Neural cell (in vitro differentiated cells): ENCODE measurements around the gene ZNF574.

Source experiments
- CTCF ChIP-seq: fragments of 450-650 bp; IDR thresholded peaks from 2 replicates; pipeline ENCODE4 v1.5.1; 2014; ENCODE audit warnings: antibody characterized with exemption, mild to moderate bottlenecking, moderate library complexity; ENCODE audit not compliant: poor library complexity, severe bottlenecking
- EP300 ChIP-seq: fragments of 450-650 bp; conservative IDR thresholded peaks from 2 replicates; pipeline ENCODE4 v1.6.1; 2014; ENCODE audit warnings: antibody characterized with exemption, mild to moderate bottlenecking, moderate library complexity; ENCODE audit not compliant: poor library complexity, severe bottlenecking
- EZH2 ChIP-seq: fragments of 200-600, 300-800 bp; shearing (Covaris generic), sonication (generic); IDR thresholded peaks from 2 replicates; pipeline ENCODE4 v1.6.1; 2014; ENCODE audit warnings: antibody characterized with exemption, low read length, borderline replicate concordance, mild to moderate bottlenecking; ENCODE audit not compliant: insufficient read depth, poor library complexity, severe bottlenecking
- MXI1 ChIP-seq: fragments of 450-650 bp; conservative IDR thresholded peaks from 2 replicates; pipeline ENCODE4 v1.6.1; 2014; ENCODE audit warnings: antibody characterized with exemption, mild to moderate bottlenecking; ENCODE audit not compliant: poor library complexity, severe bottlenecking
- POLR2AphosphoS5 ChIP-seq: IDR thresholded peaks from 2 replicates; pipeline ENCODE4 v1.6.1; 2012
- REST ChIP-seq: IDR thresholded peaks from 2 replicates; pipeline ENCODE4 v1.6.1; 2012; ENCODE audit warnings: borderline replicate concordance
- SMC3 ChIP-seq: fragments of 450-650 bp; conservative IDR thresholded peaks from 2 replicates; pipeline ENCODE4 v1.6.1; 2014; ENCODE audit warnings: antibody characterized with exemption, mild to moderate bottlenecking, moderate library complexity; ENCODE audit not compliant: poor library complexity
- TAF1 ChIP-seq: IDR thresholded peaks from 2 replicates; pipeline ENCODE4 v1.6.1; 2012; ENCODE audit warnings: low read depth

- TF ChIP-seq CTCF (no peak), POLR2AphosphoS5 (no peak), EZH2 (no peak), REST (no peak), SMC3 (no peak), TAF1 (no peak), MXI1 (no peak), EP300 (no peak)
Measured at GRCh38 chr19:42126574-42126973, 50.6 kb downstream of the ZNF574 start.
